Measurements from ENCODE around the gene ZNF776. TPM values are rescaled to one million over a fixed set of nuclear protein-coding genes. Genes with fewer than 3 reads are reported as not detected.

Gene ZNF776
- total RNA-seq, 8 experiments from 2014 or later: 9.8 to 28.0 (median 15.7) TPM

DNA sequence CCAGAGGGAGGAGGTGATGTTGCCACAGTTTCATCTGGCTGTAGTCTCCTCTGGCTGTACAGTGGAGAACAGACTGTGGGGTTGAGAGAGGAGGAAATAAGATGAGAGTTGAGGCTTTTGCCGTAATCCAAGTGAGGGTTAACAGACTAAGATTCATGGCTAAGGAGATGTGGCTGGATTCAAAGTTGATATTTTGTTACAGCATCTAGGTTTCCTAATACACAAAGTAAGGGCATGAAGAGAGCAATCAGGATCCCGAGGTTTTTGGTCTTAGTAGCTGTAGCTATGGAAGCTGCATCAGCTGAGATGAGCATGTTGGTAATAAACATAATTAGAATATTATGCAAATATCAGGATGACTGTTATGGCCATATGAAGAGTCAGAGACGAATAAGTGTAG lies 1.4 kb downstream of the ZNF776 start:
- H3K4me1 ChIP-seq (replicated peaks in 1 of 2): peaks cover 6 to 11% of the 10 kb centered on the region in 2 donors
- in situ Hi-C loops (cut with MboI; ENCODE audit: low pct_unique_long_range_greater_than_20kb in 2 of 9, low sequenced_read_pairs in 9 of 9, unreplicated experiment in 9 of 9): no loop called here
- ATAC-seq (replicated peaks in 6 of 8): no peak
- H3K4me3 ChIP-seq: peak overlapping the region; percentile 86 to 98 (median 88)
- WGBS, 10 experiments: 92 to 100% (median 100%) methylated on average over 1 to 3 of the region's 3 CpGs; no CpG with 5 or more reads in 3 of the 10 experiments
- no peak overlapping the region for H3K27ac ChIP-seq

DNA sequence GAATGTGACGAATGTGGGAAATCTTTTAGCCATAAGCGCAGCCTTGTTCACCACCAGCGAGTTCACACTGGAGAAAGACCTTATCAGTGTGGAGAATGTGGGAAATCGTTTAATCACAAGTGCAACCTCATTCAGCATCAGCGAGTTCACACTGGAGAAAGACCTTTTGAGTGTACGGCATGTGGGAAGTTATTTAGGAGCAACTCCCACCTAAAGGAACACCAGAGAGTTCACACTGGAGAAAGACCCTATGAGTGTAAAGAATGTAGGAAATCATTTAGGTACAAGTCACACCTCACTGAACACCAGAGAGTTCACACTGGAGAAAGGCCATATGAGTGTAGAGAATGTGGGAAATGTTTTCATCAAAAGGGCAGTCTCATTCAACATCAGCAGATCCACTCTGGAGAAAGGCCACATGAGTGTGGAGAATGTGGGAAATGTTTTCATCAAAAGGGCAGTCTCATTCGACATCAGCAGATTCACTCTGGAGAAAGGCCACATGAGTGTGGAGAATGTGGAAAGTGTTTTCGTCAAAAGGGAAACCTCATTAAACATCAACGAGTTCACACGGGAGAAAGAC lies 7.6 kb downstream of the ZNF776 start:
- no peak overlapping the region for H3K27ac ChIP-seq
- in situ Hi-C loops (cut with MboI; ENCODE audit: low pct_unique_long_range_greater_than_20kb in 2 of 9, low sequenced_read_pairs in 9 of 9, unreplicated experiment in 9 of 9): no loop called here
- 80 to 100% (median 96%) methylated on average over 1 to 10 of the region's 10 CpGs for WGBS, 10 experiments
- ATAC-seq (replicated peaks in 6 of 8): no peak
- H3K4me3 ChIP-seq: no peak overlapping the region
- no peaks in the 10 kb centered on the region for H3K4me1 ChIP-seq (replicated peaks in 1 of 2)

DNA sequence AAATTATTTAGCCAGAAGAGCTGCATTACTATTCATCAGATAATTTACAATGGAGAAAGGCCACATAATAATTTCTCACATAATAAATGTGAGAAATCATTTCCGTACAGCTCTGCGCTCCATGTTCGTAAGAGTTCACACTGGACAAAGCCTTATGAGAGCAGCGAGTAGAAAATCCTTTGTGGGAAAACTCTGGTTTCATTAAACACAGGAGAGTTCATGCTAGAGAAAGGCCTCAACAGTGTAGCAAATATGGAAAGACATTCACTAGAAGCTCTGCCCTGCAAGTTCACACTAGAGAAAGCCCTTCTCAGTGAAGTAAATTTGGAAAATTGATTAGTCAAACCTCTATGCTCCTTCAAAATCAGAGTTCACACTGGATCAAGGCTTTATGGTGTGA lies 8.4 kb downstream of the ZNF776 start:
- ATAC-seq (replicated peaks in 6 of 8): no peak
- in situ Hi-C loops (cut with MboI; ENCODE audit: low pct_unique_long_range_greater_than_20kb in 2 of 9, low sequenced_read_pairs in 9 of 9, unreplicated experiment in 9 of 9): no loop called here
- WGBS, 10 experiments: 88 to 100% (median 98%) methylated on average over 1 to 4 of the region's 4 CpGs; no CpG with 5 or more reads in 2 of the 10 experiments
- no peak overlapping the region for H3K27ac ChIP-seq
- H3K4me1 ChIP-seq (replicated peaks in 1 of 2): no peaks in the 10 kb centered on the region
- H3K4me3 ChIP-seq: no peak overlapping the region

DNA sequence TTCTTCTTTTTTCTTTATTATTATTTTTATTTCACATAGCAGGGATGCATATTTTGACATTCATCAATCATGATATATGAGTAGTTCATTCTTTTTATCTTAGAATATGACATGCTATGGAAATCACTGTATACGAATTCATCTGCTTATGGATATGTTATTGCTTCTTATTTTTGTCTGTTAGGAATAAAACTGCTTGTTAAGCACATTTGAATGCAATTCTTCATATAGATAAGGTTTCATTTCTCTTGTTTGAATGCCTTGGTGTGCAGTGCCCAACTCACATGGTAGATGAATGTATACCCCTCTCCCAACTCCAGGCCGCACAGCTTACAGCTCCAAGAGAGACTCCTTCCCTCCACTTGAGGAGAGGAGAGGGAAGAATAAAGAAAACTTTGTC lies 11.3 kb downstream of the ZNF776 start:
- in situ Hi-C loops (cut with MboI; ENCODE audit: low pct_unique_long_range_greater_than_20kb in 2 of 9, low sequenced_read_pairs in 9 of 9, unreplicated experiment in 9 of 9): no loop called here
- ATAC-seq (replicated peaks in 6 of 8): no peak
- Histone ChIP-seq H3K4me3 (no peak overlapping the region), H3K27ac (no peak overlapping the region), H3K4me1 (replicated peaks in 1 of 2) (no peaks in the 10 kb centered on the region)
- WGBS, 10 experiments: 50 to 100% (median 94%) methylated on average over 1 to 2 of the region's 2 CpGs; no CpG with 5 or more reads in 1 of the 10 experiments

DNA sequence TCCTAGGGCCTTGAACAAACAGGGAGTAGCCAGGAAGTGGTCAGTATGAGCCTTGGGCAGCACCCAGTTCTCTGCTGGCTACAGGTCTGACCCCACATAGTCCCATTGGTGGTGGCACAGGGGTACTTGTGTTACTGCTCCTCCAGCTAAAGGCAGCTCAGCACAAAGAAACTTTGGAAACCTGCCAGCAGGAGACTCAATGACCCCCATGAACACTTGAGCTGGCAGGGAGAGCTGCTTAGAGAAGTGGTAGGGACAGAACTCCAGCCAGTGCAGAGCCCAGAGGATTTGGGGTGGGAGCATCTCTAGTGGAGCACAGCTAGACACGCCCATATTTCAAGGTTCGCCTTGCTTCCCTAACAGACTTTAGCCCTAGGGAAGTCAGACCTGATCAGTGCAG lies 12.5 kb downstream of the ZNF776 start:
- H3K27ac ChIP-seq: no peak overlapping the region
- in situ Hi-C loops (cut with MboI; ENCODE audit: low pct_unique_long_range_greater_than_20kb in 2 of 9, low sequenced_read_pairs in 9 of 9, unreplicated experiment in 9 of 9): no loop called here
- 90% methylated on average over 2 of the region's 2 CpGs; no CpG with 5 or more reads in 9 of the 10 experiments for WGBS, 10 experiments
- no peak for ATAC-seq (replicated peaks in 6 of 8)
- no peak overlapping the region for H3K4me3 ChIP-seq
- H3K4me1 ChIP-seq (replicated peaks in 1 of 2): no peaks in the 10 kb centered on the region

DNA sequence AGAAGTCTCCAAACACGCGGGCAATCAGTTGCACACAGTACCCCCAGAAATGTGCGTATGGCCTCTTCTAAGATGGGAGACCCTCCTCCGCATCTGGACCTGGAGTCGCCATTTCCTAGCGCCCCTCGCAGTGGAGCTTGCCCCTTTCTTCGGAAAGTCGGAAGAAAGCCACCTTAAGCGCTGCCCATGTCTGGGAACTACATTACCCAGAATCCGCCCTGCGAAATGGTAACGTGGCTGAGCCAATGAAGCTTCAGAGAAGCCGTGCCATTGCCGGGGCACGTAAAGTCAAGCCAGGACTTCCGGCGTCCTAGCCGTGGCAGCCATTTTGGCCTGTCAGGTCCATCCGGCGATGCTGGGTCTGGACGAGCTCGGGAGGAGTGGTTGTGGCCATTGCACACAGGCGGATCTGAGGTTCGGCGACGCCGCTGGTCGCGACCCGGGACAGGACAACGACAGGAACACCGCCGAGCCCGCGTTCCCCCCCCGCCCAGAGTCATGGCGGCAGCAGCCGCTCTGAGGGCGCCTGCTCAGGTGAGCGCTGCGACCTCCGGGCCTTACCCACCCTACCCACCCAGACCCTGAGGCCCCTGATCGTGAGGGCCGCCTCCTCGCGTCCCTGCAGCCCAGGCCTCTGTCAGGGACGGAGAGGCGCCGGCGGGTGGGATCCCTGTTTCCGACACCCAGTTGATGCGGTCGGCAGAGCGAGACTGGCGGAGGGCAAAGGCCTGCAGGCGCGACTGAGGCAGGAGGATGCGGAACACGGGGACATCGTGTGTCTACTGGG lies 22.9 kb downstream of the ZNF776 start, which contains the start of gene ZNF586:
TSS of gene ZNF586 (plus strand) at position 332 of the 787 bp plus-strand sequence. CDS start at position 499, 167 bp downstream.
- ATAC-seq (replicated peaks in 6 of 8): peak; percentile 96 to 99 (median 99)
- H3K27ac ChIP-seq: peak within 1 kb of the TSS; percentile 81 to 95
- in situ Hi-C loops (cut with MboI; ENCODE audit: low pct_unique_long_range_greater_than_20kb in 2 of 9, low sequenced_read_pairs in 9 of 9, unreplicated experiment in 9 of 9): no loop called here
- WGBS, 10 experiments: 0 to 22% (median 5%) methylated on average over 2 to 37 of the region's 61 CpGs; no CpG with 5 or more reads in 6 of the 10 experiments
- H3K4me1 ChIP-seq (replicated peaks in 1 of 2): peaks cover 5 to 7% of the 10 kb centered on the region in 2 donors
- peak within 1 kb of the TSS; percentile 64 to 91 (median 79) for H3K4me3 ChIP-seq

DNA sequence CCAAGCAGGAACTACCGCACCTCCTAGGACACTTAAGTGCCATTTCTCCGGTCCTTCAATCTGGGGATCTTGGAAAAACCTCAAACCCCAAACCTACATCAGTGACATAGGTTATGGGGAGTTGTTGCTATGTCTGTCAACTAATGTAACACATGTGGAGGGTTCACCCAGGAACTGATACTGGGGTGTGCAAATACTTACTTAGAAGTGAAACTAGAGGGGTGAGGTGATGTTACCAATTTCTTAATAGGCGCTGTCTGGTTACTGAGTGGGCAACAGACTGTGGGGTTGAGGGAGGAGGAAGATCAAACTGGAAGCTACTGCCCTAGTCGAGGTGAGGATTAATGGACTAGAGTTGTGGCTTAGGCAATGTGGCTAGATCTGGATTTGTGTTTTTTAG lies 24.8 kb downstream of the ZNF776 start:
- H3K4me1 ChIP-seq (replicated peaks in 1 of 2): peaks cover 5 to 7% of the 10 kb centered on the region in 2 donors
- no peak for ATAC-seq (replicated peaks in 6 of 8)
- 67 to 100% (median 97%) methylated on average over 1 to 3 of the region's 4 CpGs; no CpG with 5 or more reads in 2 of the 10 experiments for WGBS, 10 experiments
- no peak overlapping the region for H3K27ac ChIP-seq
- in situ Hi-C loops (cut with MboI; ENCODE audit: low pct_unique_long_range_greater_than_20kb in 2 of 9, low sequenced_read_pairs in 9 of 9, unreplicated experiment in 9 of 9): no loop called here
- H3K4me3 ChIP-seq: no peak overlapping the region

DNA sequence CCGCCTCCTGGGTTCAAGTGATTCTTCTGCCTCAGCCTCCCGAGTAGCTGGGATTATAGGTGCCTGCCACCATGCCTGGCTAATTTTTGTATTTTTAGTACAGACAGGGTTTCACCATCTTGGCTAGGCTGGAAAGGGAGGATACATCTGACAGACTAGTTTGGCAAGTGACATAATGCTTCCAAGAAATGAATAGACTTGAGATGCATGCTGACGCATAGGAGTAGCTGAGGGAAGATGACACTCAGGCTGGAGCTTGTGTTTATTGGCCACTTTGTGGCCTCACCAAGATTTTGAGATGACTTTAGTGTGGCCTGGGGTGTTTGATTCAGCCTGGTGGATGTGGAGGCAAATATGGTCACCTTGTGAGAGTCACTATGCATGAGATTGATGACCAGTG lies 26.9 kb downstream of the ZNF776 start:
- in situ Hi-C loops (cut with MboI; ENCODE audit: low pct_unique_long_range_greater_than_20kb in 2 of 9, low sequenced_read_pairs in 9 of 9, unreplicated experiment in 9 of 9): no loop called here
- Histone ChIP-seq H3K27ac (no peak overlapping the region), H3K4me3 (no peak overlapping the region), H3K4me1 (replicated peaks in 1 of 2) (peaks cover 5 to 7% of the 10 kb centered on the region in 2 donors)
- peak in 2 of 8 experiments; percentile 10 to 36 for ATAC-seq (replicated peaks in 6 of 8)
- 60 to 100% (median 97%) methylated on average over 1 to 3 of the region's 3 CpGs; no CpG with 5 or more reads in 5 of the 10 experiments for WGBS, 10 experiments

DNA sequence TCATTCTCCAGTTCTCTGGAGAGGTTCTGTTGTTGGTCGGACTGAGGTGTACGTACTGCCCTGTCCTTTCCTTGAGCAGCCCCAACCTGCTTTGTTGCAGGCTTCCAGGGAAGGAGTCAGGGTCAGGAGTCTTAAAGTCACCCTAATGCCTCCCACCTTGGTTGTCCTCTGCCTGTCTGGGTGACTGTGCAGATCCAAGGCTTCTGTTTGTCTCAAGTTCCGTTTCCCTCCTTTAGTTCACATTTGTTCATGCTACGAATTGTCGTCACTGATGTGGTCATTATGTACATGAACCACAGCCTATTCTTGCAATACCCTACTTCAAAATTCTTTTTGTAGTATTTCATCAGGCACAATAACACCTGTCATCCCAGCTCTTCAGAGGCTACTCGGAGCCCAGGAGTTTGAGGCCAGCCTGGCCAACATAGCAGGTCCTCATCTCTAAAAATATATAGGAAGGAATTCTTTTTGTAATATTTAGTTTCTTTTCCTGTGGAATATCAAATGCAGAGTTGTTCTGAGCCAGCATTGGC lies 30.2 kb downstream of the ZNF776 start:
- in situ Hi-C loops (cut with MboI; ENCODE audit: low pct_unique_long_range_greater_than_20kb in 2 of 9, low sequenced_read_pairs in 9 of 9, unreplicated experiment in 9 of 9): no loop called here
- no peaks in the 10 kb centered on the region for H3K4me1 ChIP-seq (replicated peaks in 1 of 2)
- H3K4me3 ChIP-seq: no peak overlapping the region
- ATAC-seq (replicated peaks in 6 of 8): no peak
- 83 to 100% (median 93%) methylated on average over 1 to 6 of the region's 6 CpGs; no CpG with 5 or more reads in 3 of the 10 experiments for WGBS, 10 experiments
- H3K27ac ChIP-seq: no peak overlapping the region

DNA sequence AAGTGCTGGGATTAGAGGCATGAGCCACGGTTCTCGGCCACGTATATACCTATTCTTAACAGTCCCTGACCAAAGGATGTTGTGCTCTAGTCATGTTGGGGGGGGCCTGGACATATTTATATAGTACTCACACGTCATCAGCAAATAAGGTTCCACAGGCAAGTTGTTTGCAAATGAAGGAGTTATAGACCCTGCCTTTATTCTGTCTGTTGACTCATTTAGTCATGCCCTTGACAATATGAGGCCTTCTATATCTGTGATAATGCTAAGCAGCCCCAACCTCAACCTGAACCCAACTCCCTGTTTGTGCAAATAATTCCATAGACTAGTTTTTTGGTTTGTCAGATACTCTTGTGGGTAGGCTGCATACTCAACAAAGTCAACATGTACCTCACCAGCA lies 31.7 kb downstream of the ZNF776 start:
- Histone ChIP-seq H3K27ac (no peak overlapping the region), H3K4me3 (no peak overlapping the region), H3K4me1 (replicated peaks in 1 of 2) (no peaks in the 10 kb centered on the region)
- in situ Hi-C loops (cut with MboI; ENCODE audit: low pct_unique_long_range_greater_than_20kb in 2 of 9, low sequenced_read_pairs in 9 of 9, unreplicated experiment in 9 of 9): no loop called here
- WGBS, 10 experiments: 100% methylated on average over 1 to 4 of the region's 4 CpGs; no CpG with 5 or more reads in 3 of the 10 experiments
- ATAC-seq (replicated peaks in 6 of 8): peak in 1 of 8 experiments; percentile 36

DNA sequence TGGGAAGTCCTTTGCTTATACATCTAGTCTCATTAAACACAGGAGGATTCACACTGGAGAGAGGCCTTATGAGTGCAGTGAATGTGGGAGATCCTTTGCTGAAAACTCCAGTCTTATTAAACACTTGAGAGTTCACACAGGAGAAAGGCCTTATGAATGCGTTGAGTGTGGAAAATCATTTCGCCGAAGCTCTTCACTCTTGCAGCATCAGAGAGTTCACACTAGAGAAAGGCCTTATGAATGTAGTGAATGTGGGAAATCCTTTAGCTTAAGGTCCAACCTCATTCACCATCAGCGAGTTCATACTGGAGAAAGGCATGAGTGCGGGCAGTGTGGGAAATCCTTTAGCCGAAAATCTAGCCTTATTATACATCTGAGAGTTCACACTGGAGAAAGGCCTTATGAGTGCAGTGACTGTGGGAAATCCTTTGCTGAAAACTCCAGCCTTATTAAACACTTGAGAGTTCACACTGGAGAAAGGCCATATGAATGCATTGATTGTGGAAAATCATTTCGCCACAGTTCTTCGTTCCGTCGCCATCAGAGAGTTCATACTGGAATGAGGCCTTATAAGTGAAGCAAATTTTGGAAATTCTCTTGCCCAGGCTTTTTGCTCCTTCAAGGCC lies 32.7 kb downstream of the ZNF776 start:
- no peak overlapping the region for H3K4me3 ChIP-seq
- no peak overlapping the region for H3K27ac ChIP-seq
- in situ Hi-C loops (cut with MboI; ENCODE audit: low pct_unique_long_range_greater_than_20kb in 2 of 9, low sequenced_read_pairs in 9 of 9, unreplicated experiment in 9 of 9): no loop called here
- WGBS, 10 experiments: 90 to 100% (median 99%) methylated on average over 2 to 10 of the region's 10 CpGs; no CpG with 5 or more reads in 1 of the 10 experiments
- no peak for ATAC-seq (replicated peaks in 6 of 8)
- H3K4me1 ChIP-seq (replicated peaks in 1 of 2): no peaks in the 10 kb centered on the region

DNA sequence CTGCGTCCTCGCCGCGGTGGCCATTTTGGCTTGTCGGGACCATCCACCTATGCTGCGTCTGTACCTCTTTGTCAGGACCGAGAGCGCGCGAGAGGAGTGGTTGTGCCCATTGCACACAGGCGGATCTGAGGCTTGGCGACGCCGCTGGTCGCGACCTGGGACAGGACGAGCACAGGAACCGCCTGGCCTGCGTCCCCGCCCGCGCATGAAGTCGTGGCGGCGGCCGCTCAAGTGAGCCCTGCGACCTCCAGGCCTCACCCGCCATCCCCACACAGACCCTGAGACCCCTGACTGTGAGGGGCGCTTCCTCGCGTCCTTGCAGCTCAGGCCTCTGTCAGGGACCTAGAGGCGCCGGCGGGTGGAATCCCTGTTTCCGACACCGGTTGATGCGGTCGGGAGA lies 39.7 kb downstream of the ZNF776 start:
- Histone ChIP-seq H3K27ac (no peak overlapping the region), H3K4me1 (replicated peaks in 1 of 2) (no peaks in the 10 kb centered on the region), H3K4me3 (no peak overlapping the region)
- no peak for ATAC-seq (replicated peaks in 6 of 8)
- in situ Hi-C loops (cut with MboI; ENCODE audit: low pct_unique_long_range_greater_than_20kb in 2 of 9, low sequenced_read_pairs in 9 of 9, unreplicated experiment in 9 of 9): no loop called here
- WGBS, 10 experiments: 88 to 98% (median 95%) methylated on average over 7 to 17 of the region's 38 CpGs; no CpG with 5 or more reads in 7 of the 10 experiments

DNA sequence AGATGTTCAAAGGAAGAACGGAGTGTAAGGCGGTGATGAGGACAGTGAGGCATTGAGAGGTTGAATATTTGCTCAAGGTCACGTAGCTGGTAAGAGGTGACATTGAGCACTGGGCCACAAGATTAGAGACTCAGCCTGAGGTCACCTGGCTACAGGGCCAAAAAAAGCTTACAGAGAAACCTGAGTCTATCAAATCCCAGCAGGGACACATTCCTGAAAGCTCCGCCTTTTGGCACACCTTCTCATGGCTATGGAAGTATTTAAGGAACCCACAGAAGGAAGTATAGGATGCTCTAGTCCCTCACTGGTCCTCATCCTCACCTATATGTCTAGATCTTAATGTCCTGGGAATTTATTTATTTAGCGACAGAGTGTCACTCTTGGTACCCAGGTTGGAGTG lies 40.3 kb downstream of the ZNF776 start:
- Histone ChIP-seq H3K4me3 (no peak overlapping the region), H3K4me1 (replicated peaks in 1 of 2) (no peaks in the 10 kb centered on the region), H3K27ac (no peak overlapping the region)
- 78 to 100% (median 94%) methylated on average over 1 to 5 of the region's 5 CpGs; no CpG with 5 or more reads in 2 of the 10 experiments for WGBS, 10 experiments
- no peak for ATAC-seq (replicated peaks in 6 of 8)
- in situ Hi-C loops (cut with MboI; ENCODE audit: low pct_unique_long_range_greater_than_20kb in 2 of 9, low sequenced_read_pairs in 9 of 9, unreplicated experiment in 9 of 9): no loop called here
